B cell (primary cell): ENCODE data around the gene ZNF821. TPM values are rescaled to one million over a fixed set of nuclear protein-coding genes. Genes with fewer than 3 reads are reported as not detected.
"Not testable (repeated sequence)": the region's sequence is repeated elsewhere in the genome, so short reads cannot be mapped to it uniquely, and the experiment has no call there.

Experiments
- ATAC-seq: fragments of 200-7000 bp; cut with Tn5 transposase; one replicate; pipeline ENCODE4 v1.10.0; 2021; ENCODE audit warnings: low read depth, mild to moderate bottlenecking, moderate number of reproducible peaks, moderate library complexity
- CTCF ChIA-PET: fragments of 350-600 bp; sonication (Branson Sonifier 250); formaldehyde crosslinking; loops from one replicate; lab custom pipeline; 2021; ENCODE audit warnings: antibody characterized with exemption, inconsistent platforms; lab: Charles Lee
- POLR2A ChIA-PET: fragments of 350-600 bp; sonication (Branson Sonifier 250); formaldehyde crosslinking; loops from one replicate; lab custom pipeline; 2021; ENCODE audit warnings: antibody characterized with exemption; lab: Charles Lee
- DNase-seq: peaks from one replicate; pipeline ENCODE4 v3.0.0; 2013
- H2AFZ ChIP-seq: 2 replicates; pipeline ENCODE4 v1.6.1; 2012; ENCODE audit warnings: mild to moderate bottlenecking, low read depth, low read length; ENCODE audit not compliant: insufficient read depth, poor library complexity, severe bottlenecking
- H3K27ac ChIP-seq, 2 donors: 1 replicate in 1 of 2; 2 replicates in 1 of 2; pipeline ENCODE4 v1.5.1; 2012 to 2013; ENCODE audit warnings: low read length in 2 of 2, mild to moderate bottlenecking in 2 of 2, moderate library complexity in 1 of 2
- H3K27me3 ChIP-seq, 4 experiments: fragments of 200-600 bp in 1 of 4; sonication (generic) in 1 of 4; replicated peaks in 1 of 4; 1 replicate in 2 of 4; 2 replicates in 2 of 4; pipeline versions ENCODE4 v1.6.1 to v1.7.0; 2013 to 2016; ENCODE audit warnings: low read length in 3 of 4, mild to moderate bottlenecking in 2 of 4, mixed read lengths in 1 of 4, moderate library complexity in 1 of 4; ENCODE audit not compliant: insufficient read depth in 4 of 4, control insufficient read depth in 3 of 4; ENCODE audit errors: control extremely low read depth in 1 of 4
- H3K36me3 ChIP-seq, 2 experiments: replicated peaks in 1 of 2; 1 replicate in 1 of 2; 2 replicates in 1 of 2; pipeline versions ENCODE4 v1.6.1 to v1.7.1; 2013; ENCODE audit warnings: low read length in 1 of 2; ENCODE audit not compliant: insufficient read depth in 2 of 2, control insufficient read depth in 1 of 2; ENCODE audit errors: control extremely low read depth in 1 of 2, extremely low read depth in 1 of 2
- H3K4me1 ChIP-seq, 2 donors: fragments of 200-600 bp in 1 of 2; sonication (generic) in 1 of 2; 1 replicate in 1 of 2; 2 replicates in 1 of 2; pipeline versions ENCODE4 v1.5.1 to v1.6.1; 2013 to 2017; ENCODE audit warnings: low read length in 2 of 2; ENCODE audit not compliant: control insufficient read depth in 2 of 2, insufficient read depth in 2 of 2
- H3K4me2 ChIP-seq: replicated peaks from 2 replicates; pipeline ENCODE3; 2012; ENCODE audit warnings: mild to moderate bottlenecking, low read depth, low read length; ENCODE audit not compliant: poor library complexity, severe bottlenecking
- H3K4me3 ChIP-seq, 5 experiments: fragments of 200-600 bp in 1 of 5; sonication (generic) in 1 of 5; 1 replicate in 3 of 5; 2 replicates in 2 of 5; pipeline versions ENCODE4 v1.5.1 to v1.7.0; 2011 to 2016; ENCODE audit warnings: low read length in 4 of 5, mild to moderate bottlenecking in 4 of 5, low read depth in 2 of 5, control low read depth in 1 of 5, moderate library complexity in 1 of 5; ENCODE audit not compliant: insufficient read depth in 1 of 5; ENCODE audit errors: control extremely low read depth in 1 of 5, extremely low read depth in 1 of 5
- H3K79me2 ChIP-seq: fragments of 200-600 bp; sonication (generic); one replicate; pipeline ENCODE4 v1.6.0; 2016; ENCODE audit warnings: low read length; ENCODE audit not compliant: control insufficient read depth, insufficient read depth
- H3K9ac ChIP-seq: fragments of 200-600 bp; sonication (generic); 2 replicates; pipeline ENCODE4 v1.6.1; 2017; ENCODE audit warnings: mild to moderate bottlenecking, low read length, moderate library complexity
- H3K9me3 ChIP-seq, 3 donors: one replicate each; pipeline versions ENCODE4 v1.6.1 to v1.7.1; 2013; ENCODE audit warnings: low read length in 2 of 3; ENCODE audit not compliant: control insufficient read depth in 2 of 3, insufficient read depth in 1 of 3; ENCODE audit errors: control extremely low read depth in 1 of 3
- H4K20me1 ChIP-seq: 2 replicates; pipeline ENCODE4 v1.6.0; 2012; ENCODE audit warnings: mild to moderate bottlenecking, low read length; ENCODE audit not compliant: insufficient read depth, control insufficient read depth, poor library complexity, severe bottlenecking
- H3K27ac Mint-ChIP-seq: one replicate; pipeline ENCODE4 v1.8.0; 2021; ENCODE audit warnings: mixed read lengths
- H3K27me3 Mint-ChIP-seq: one replicate; pipeline ENCODE4 v1.8.0; 2021; ENCODE audit warnings: mixed read lengths
- H3K4me1 Mint-ChIP-seq: one replicate; pipeline ENCODE4 v1.8.0; 2021; ENCODE audit warnings: mixed read lengths
- H3K4me3 Mint-ChIP-seq: one replicate; pipeline ENCODE4 v1.8.0; 2021; ENCODE audit warnings: mixed read lengths
- H3K9me3 Mint-ChIP-seq: one replicate; pipeline ENCODE4 v1.8.0; 2022; ENCODE audit warnings: mixed read lengths; ENCODE audit not compliant: insufficient read depth
- CTCF ChIP-seq: fragments of 200-600 bp; IDR thresholded peaks from one replicate; pipeline ENCODE4 v1.8.0; 2022; ENCODE audit warnings: antibody characterized with exemption, mild to moderate bottlenecking
- EZH2 ChIP-seq: IDR thresholded peaks from 2 replicates; pipeline ENCODE4 v1.6.1; 2012; ENCODE audit warnings: borderline replicate concordance, low read depth, mild to moderate bottlenecking, moderate library complexity, low read length; ENCODE audit not compliant: insufficient read depth, poor library complexity, severe bottlenecking
- WGBS: methylation state at CpG from one replicate; pipeline ENCODE4 v1.1.5; 2013; ENCODE audit warnings: missing lambda C conversion rate; ENCODE audit not compliant: insufficient coverage; 5-methylcytosine and 5-hydroxymethylcytosine counted together
- intact Hi-C: fragments of 100-400 bp; cut with micrococcal nuclease; formaldehyde crosslinking; loops from one replicate; pipeline ENCODE4 v1.10.0; 2022
- polyA plus RNA-seq: library from polyadenylated mRNA; depleted of rRNA; stranded (reverse); fragments of >200 nt; gene quantifications from 2 replicates; pipeline ENCODE4 v1.2.3, GENCODE V29; 2012
- total RNA-seq, 2 donors: library from RNA; stranded (reverse); fragments of 120-200 nt in 1 of 2; gene quantifications; 1 replicate in 1 of 2; 2 replicates in 1 of 2; pipeline versions ENCODE4 v1.2.3 to v1.2.4, GENCODE V29; 2013 to 2022

ZNF821 gene
- total and polyA plus RNA-seq, 2 donors (not counting 1 experiment from before 2014, with no cell fraction given): 35.6 to 35.8 TPM

- no CpG with 5 or more reads among the region's 3 CpGs for WGBS
- no peaks in the 10 kb centered on the region for H3K9me3 ChIP-seq
- peaks cover 6 to 9% of the 10 kb centered on the region in 2 donors for H3K4me1 ChIP-seq
- Mint-ChIP-seq H3K27me3 (no peaks in the 10 kb centered on the region), H3K4me1 (peaks cover 6% of the 10 kb centered on the region), H3K9me3 (no peaks in the 10 kb centered on the region), H3K4me3 (no peak overlapping the region), H3K27ac (no peak overlapping the region)
- H3K27ac ChIP-seq: no peak overlapping the region
- H3K36me3 ChIP-seq: no peaks in the 10 kb centered on the region
- no peak overlapping the region for H2AFZ ChIP-seq
- CTCF ChIA-PET: no interaction called here
- H3K27me3 ChIP-seq: no peaks in the 10 kb centered on the region
- no peaks in the 10 kb centered on the region for H3K79me2 ChIP-seq
- POLR2A ChIA-PET: no interaction called here
- intact Hi-C loops: no loop called here
- H3K4me2 ChIP-seq: no peak overlapping the region
- no peak overlapping the region for H3K4me3 ChIP-seq
- no peaks in the 10 kb centered on the region for H4K20me1 ChIP-seq
- TF ChIP-seq CTCF: no peak
- no peak for TF ChIP-seq EZH2
- ATAC-seq (no peak), DNase-seq (no peak)
- H3K9ac ChIP-seq: no peak overlapping the region
These were observed 46.8 kb downstream of the ZNF821 start for GRCh38 chr16:71837150-71837549.

- no peaks in the 10 kb centered on the region for H3K4me1 Mint-ChIP-seq
- intact Hi-C loops: no loop called here
- Histone ChIP-seq H3K4me2 (no peak overlapping the region), H3K4me1 (no peaks in the 10 kb centered on the region), H3K27ac (no peak overlapping the region), H2AFZ (no peak overlapping the region), H3K9me3 (no peaks in the 10 kb centered on the region), H3K36me3 (no peaks in the 10 kb centered on the region), H3K27me3 (no peaks in the 10 kb centered on the region), H3K4me3 (no peak overlapping the region), H3K9ac (no peak overlapping the region), H4K20me1 (no peaks in the 10 kb centered on the region), H3K79me2 (no peaks in the 10 kb centered on the region)
- POLR2A ChIA-PET: no interaction called here
- ATAC-seq (no peak), DNase-seq (no peak)
- TF ChIP-seq EZH2: no peak
- no peak for TF ChIP-seq CTCF
- H3K27me3 Mint-ChIP-seq: no peaks in the 10 kb centered on the region
- H3K4me3 Mint-ChIP-seq: no peak overlapping the region
- 83% methylated on average over 1 of the region's 3 CpGs for WGBS
- H3K9me3 Mint-ChIP-seq: no peaks in the 10 kb centered on the region
- CTCF ChIA-PET: interaction anchor here (1.2 kb wide), 1 partner anchor 9 kb away, joined by 3 read pairs; no protein-coding TSS in a partner anchor
- no peak overlapping the region for H3K27ac Mint-ChIP-seq
These were observed 49.7 kb downstream of the ZNF821 start for GRCh38 chr16:71834291-71834690.

- H3K79me2 ChIP-seq, H3K27me3 Mint-ChIP-seq, CTCF ChIA-PET, H3K4me1 ChIP-seq, H3K9ac ChIP-seq, H3K27ac Mint-ChIP-seq, H3K4me3 ChIP-seq, DNase-seq, H3K36me3 ChIP-seq, ATAC-seq, H3K27me3 ChIP-seq, H3K27ac ChIP-seq, H3K4me2 ChIP-seq, H2AFZ ChIP-seq, intact Hi-C loops, H3K4me3 Mint-ChIP-seq, H3K9me3 ChIP-seq, H4K20me1 ChIP-seq, H3K9me3 Mint-ChIP-seq, H3K4me1 Mint-ChIP-seq: not testable (repeated sequence)
- POLR2A ChIA-PET: interaction anchor here (0.5 kb wide), 1 partner anchor 42 kb away, joined by 3 read pairs; no protein-coding TSS in a partner anchor
- WGBS: 100% methylated on average over 1 of the region's 2 CpGs
These were observed 51.9 kb downstream of the ZNF821 start for GRCh38 chr16:71832112-71832511.
